Measurements from ENCODE around the gene SGCD.

DNA sequence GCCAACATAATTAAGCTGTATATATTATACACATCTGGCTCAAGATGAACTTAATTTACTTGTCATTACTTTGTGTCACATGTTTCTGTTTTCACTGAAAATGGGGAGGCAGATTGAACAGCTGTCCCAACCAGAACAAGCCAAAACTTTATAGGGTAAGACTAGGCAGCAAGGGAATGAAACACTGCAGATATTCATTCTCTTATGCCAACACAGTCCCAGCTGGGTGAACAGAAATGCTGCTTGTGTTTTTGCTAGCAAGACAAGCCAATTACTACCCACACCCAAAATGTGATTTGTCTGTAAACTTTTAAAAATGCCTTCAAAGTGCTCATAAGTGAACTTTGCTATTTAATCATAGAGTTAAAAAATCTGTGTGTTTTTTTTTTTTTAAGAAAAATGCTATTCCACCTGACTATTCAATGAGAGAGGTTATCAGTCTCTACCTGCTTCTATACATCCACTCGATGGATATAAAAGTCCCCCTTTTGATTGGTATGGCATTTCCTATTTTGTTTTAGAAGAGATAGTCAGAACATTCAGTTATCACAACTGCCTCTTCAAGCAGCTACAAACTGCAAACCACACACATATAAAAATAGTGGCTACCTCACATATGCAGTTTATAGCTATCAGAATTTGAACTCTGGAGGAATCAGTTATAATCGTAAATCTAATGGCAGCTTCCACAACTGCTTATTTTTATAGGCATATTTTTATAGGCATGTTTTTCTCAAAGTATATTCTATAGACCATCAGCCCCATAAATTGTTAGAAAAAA, 431.2 kb downstream of the SGCD start:
- TF ChIP-seq, protein P1, sequence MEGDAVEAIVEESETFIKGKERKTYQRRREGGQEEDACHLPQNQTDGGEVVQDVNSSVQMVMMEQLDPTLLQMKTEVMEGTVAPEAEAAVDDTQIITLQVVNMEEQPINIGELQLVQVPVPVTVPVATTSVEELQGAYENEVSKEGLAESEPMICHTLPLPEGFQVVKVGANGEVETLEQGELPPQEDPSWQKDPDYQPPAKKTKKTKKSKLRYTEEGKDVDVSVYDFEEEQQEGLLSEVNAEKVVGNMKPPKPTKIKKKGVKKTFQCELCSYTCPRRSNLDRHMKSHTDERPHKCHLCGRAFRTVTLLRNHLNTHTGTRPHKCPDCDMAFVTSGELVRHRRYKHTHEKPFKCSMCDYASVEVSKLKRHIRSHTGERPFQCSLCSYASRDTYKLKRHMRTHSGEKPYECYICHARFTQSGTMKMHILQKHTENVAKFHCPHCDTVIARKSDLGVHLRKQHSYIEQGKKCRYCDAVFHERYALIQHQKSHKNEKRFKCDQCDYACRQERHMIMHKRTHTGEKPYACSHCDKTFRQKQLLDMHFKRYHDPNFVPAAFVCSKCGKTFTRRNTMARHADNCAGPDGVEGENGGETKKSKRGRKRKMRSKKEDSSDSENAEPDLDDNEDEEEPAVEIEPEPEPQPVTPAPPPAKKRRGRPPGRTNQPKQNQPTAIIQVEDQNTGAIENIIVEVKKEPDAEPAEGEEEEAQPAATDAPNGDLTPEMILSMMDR (IDR thresholded peaks at IDR 0.05), result no peak
- no peak for TF ChIP-seq POLR2A (IDR thresholded peaks at IDR 0.05)
